ENCODE data around the gene AHRR.

GRCh38 chr5:374631-375335 is 53.3 kb downstream of the AHRR start:
- TF ChIP-seq CTCF (IDR thresholded peaks at IDR 0.05; ENCODE audit: poor library complexity) (no peak), EZH2 (IDR thresholded peaks at IDR 0.05; ENCODE audit: borderline replicate concordance) (no peak)
